ENCODE data around the gene FAM120B.

The FAM120B gene

DNA sequence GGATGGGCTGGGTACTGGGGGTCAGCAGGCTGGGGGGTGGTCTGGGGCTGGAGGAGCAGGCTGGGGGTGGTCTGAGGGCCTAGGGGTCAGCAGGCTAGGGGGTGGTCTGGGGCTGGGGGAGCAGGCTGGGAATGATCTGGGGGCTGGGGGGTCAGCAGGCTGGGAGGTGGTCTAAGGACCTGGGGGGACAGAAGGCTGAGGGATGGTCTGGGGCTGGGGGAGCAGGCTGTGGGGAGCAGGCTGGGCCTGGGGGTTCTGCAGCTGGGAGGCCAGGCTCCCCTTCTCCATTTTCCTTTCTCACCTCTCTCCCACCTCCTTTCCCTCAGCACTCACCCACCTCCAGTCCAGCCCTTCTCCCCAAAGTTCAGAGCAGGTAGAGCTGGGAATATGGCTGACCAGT is 132.3 kb downstream of the FAM120B start:
- no peaks in the 10 kb centered on the region for H3K36me3 Mint-ChIP-seq
- H3K27me3 Mint-ChIP-seq, result peaks cover 29% of the 10 kb centered on the region
- peaks cover 3% of the 10 kb centered on the region for H3K9me3 Mint-ChIP-seq
- no peak overlapping the region for H3K4me3 Mint-ChIP-seq
- H3K4me1 Mint-ChIP-seq, result no peaks in the 10 kb centered on the region
- no peak for DNase-seq
- H3K27ac Mint-ChIP-seq, result no peak overlapping the region
- CTCF ChIA-PET, result interaction anchor here (0.9 kb wide), 1 partner anchor 607 kb away, joined by 3 read pairs; no protein-coding TSS in a partner anchor

DNA sequence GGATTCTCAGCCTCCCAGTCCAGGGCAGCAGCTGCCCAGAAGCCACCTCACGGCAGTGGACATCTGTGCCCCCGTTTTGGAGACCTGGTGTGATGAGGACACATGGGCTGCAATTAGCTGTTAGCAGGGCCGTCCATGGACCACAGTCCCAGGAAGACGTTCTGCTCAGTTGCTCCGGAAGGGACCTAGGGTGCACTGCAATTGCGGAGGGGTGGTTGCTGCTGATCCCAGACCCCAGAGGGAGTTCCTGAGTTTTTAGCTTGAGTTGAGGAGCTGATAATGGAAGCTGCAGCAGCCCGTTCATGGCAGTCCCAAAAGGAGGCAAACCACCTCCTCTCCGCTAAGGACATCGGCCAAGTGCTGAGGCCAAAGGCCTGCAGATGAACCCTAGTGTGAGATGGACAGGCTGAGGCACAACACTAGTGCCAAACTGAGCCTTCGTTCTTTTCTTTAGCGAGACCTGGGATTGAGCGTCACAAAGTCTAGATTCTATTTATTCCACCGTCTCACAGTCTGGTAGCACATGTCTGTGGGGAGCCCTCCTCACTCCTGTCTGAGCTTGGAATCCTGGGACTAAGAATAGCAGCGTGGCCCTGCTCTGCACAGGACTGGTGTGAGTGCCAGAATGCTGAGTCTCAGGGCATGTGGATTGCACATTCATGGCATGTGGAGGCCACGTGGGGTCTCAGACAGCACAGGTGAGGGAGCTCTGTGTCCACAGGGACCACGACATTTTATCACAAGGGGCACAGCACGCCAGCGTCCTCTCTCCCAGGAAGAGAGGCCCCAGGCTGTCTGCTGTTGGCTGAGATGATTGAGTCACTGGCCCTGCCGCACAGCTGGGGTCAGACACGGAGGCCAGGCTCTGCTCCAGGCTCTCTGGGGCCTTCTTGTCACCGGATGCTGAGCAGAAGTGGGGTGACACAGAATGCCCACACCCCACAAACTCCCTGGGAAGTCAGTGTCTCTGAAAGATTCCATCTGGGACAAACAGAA is 133.1 kb downstream of the FAM120B start:
- H3K27me3 Mint-ChIP-seq, result peaks cover 33% of the 10 kb centered on the region
- peaks cover 3% of the 10 kb centered on the region for H3K9me3 Mint-ChIP-seq
- CTCF ChIA-PET, result interaction anchor here (0.9 kb wide), 1 partner anchor 608 kb away, joined by 3 read pairs; no protein-coding TSS in a partner anchor
- H3K4me3 Mint-ChIP-seq, result no peak overlapping the region
- DNase-seq, result no peak
- no peak overlapping the region for H3K27ac Mint-ChIP-seq
- no peaks in the 10 kb centered on the region for H3K36me3 Mint-ChIP-seq
- no peaks in the 10 kb centered on the region for H3K4me1 Mint-ChIP-seq

DNA sequence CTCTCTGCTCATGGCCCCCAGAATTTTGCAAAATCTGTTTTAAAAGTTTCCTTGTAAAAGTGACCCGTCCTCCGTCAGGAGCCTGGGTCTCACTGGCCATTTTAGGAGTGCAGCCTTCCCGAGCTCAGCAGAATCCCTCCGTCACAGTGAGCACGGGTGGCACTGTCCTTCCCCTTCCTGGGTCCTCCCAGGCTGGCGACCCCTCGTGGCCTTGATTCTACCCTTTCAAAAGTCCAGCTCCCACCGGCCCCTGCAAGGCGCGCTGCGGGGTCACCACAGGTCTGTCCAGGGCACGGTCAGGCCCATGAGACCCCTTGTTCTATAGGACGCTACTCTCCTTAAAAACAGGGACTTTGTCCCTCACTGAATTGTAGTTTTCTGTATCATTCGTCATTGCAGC is 133.9 kb downstream of the FAM120B start:
- peak overlapping the region; percentile 28 for H3K27ac Mint-ChIP-seq
- no peak for DNase-seq
- peaks cover 33% of the 10 kb centered on the region for H3K27me3 Mint-ChIP-seq
- H3K36me3 Mint-ChIP-seq, result no peaks in the 10 kb centered on the region
- no peaks in the 10 kb centered on the region for H3K4me1 Mint-ChIP-seq
- CTCF ChIA-PET, result no interaction called here
- peaks cover 3% of the 10 kb centered on the region for H3K9me3 Mint-ChIP-seq
- no peak overlapping the region for H3K4me3 Mint-ChIP-seq

DNA sequence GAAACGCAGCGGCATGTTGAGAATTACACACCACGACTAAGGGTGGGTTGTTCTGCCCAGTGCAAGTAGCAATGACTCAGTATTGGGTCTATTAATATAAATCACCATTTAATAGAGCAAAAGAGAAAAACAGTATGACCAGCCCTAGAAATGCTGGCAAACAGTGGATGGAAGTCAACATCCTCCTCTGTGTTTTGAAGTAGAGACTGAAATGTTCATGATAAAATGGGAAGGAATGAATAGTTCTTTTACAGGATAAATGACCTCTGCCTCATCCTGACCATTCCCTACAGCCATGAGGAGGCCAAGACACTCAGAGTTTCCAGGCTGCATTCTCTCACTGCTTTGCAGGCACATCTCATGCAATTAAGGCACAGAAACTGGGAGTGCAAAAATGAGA is 134.8 kb downstream of the FAM120B start:
- no peak overlapping the region for H3K4me3 Mint-ChIP-seq

DNA sequence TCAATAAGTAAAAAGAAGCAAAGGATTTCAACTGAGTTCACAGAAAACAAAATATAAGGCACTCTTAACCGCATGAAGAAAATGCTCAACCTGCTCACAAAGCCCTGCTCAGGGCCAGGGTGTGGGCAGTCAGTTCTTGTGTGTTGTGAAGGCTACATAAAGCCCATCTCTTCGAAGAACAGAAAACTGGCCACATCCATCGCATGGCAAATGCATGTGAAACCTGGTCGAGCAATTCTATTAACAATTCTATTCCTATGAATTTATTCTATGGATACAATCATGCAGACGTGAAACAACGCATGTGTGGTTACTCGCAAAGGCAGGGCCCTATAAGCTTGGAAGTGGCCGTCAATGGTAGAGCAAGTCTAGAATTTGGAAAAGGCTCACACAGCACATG is 136.0 kb downstream of the FAM120B start:
- CTCF ChIA-PET, result no interaction called here

More for the DNA sequence above, 134.8 kb downstream of the FAM120B start:
- CTCF ChIA-PET, result no interaction called here
- H3K36me3 Mint-ChIP-seq, result no peaks in the 10 kb centered on the region
- no peak overlapping the region for H3K27ac Mint-ChIP-seq
- H3K27me3 Mint-ChIP-seq, result peaks cover 33% of the 10 kb centered on the region
- H3K4me1 Mint-ChIP-seq, result no peaks in the 10 kb centered on the region
- H3K9me3 Mint-ChIP-seq, result peaks cover 1% of the 10 kb centered on the region
- DNase-seq, result no peak

DNA sequence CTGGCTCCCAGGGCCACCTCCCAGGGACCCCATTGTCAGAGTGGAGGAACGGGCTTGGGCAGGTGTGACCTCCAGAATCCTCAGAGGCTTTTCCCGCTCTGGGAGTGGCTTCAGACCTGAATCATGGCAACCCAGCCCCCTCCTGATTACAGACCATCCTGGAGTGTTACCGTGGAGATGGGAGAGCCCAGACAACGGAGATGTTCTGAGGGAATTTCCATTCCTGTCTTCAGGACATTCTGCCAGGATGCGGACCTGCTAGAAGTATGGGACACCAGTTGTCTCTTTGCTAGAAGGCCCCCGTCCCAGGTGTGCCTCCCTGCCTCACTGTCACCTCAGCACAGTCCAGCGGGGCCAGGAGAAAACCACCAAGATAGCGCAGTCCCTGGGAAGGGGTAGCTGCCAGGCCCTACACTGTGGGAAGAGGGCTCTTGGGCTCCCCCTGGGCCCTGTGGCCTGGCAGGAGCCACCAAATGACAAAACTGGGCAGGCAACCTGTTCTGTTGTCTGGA is 136.6 kb downstream of the FAM120B start:
- H3K27me3 Mint-ChIP-seq, result peaks cover 22% of the 10 kb centered on the region
- CTCF ChIA-PET, result no interaction called here
- no peaks in the 10 kb centered on the region for H3K36me3 Mint-ChIP-seq
- H3K9me3 Mint-ChIP-seq, result no peaks in the 10 kb centered on the region
- no peak overlapping the region for H3K4me3 Mint-ChIP-seq
- DNase-seq, result no peak
- no peaks in the 10 kb centered on the region for H3K4me1 Mint-ChIP-seq
- no peak overlapping the region for H3K27ac Mint-ChIP-seq

More for the DNA sequence above, 136.0 kb downstream of the FAM120B start:
- Mint-ChIP-seq H3K27ac (no peak overlapping the region), H3K9me3 (no peaks in the 10 kb centered on the region), H3K4me1 (no peaks in the 10 kb centered on the region), H3K27me3 (peaks cover 28% of the 10 kb centered on the region), H3K4me3 (no peak overlapping the region), H3K36me3 (no peaks in the 10 kb centered on the region)
- DNase-seq, result no peak

DNA sequence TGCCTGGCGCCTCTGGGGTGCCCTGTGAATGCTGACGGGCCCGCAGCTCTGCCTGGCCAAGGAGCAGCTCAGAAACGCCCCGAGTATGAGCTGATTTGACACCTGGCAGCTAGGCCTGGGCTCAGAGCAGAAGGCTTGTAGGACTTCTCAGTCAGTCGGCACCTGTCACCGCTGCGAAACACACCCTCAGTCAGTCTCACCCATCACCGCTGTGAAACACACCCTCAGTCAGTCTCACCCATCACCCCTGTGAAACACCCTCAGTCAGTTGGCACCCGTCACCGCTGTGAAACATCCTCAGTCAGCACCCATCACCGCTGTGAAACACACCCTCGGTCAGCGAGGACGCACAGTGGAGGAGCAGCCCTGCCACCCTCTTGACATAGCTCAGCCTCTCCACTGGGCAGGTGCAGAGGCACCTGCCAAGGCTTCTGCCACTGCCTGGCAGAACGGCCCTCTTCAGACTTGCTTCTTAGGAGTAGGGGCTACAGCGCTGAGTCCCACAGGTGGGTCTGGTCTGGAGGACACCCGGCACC is 137.6 kb downstream of the FAM120B start:
- Mint-ChIP-seq H3K36me3 (no peaks in the 10 kb centered on the region), H3K4me3 (no peak overlapping the region), H3K27ac (no peak overlapping the region)

DNA sequence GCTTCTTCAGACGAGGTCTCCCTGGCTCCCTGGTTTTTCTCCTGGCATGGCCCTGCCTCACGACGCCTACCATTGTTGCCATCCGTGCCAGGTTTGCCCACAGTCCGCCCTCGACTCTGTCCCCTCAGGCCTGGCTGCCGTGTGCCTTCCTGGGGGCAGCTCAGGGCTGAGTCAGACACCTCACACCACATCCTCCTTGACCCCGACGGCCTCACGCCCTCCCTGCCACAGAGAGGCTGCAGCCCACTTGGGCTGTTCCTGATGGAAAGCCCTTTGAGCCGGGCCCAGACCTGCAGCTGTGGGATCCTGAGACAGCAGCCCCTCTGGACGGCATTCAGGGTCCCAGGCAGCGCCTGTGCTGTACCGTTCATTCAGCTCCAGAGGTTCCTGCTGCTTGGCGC is 138.3 kb downstream of the FAM120B start:
- Mint-ChIP-seq H3K27ac (no peak overlapping the region), H3K4me3 (no peak overlapping the region), H3K4me1 (no peaks in the 10 kb centered on the region), H3K9me3 (no peaks in the 10 kb centered on the region), H3K27me3 (peaks cover 9% of the 10 kb centered on the region), H3K36me3 (no peaks in the 10 kb centered on the region)
- no peak for DNase-seq
- CTCF ChIA-PET, result no interaction called here

More for the DNA sequence above, 137.6 kb downstream of the FAM120B start:
- CTCF ChIA-PET, result interaction anchor here (0.7 kb wide), 1 partner anchor 1926 kb away, joined by 3 read pairs; no protein-coding TSS in a partner anchor
- no peaks in the 10 kb centered on the region for H3K9me3 Mint-ChIP-seq
- no peak for DNase-seq
- peaks cover 16% of the 10 kb centered on the region for H3K27me3 Mint-ChIP-seq
- H3K4me1 Mint-ChIP-seq, result no peaks in the 10 kb centered on the region

DNA sequence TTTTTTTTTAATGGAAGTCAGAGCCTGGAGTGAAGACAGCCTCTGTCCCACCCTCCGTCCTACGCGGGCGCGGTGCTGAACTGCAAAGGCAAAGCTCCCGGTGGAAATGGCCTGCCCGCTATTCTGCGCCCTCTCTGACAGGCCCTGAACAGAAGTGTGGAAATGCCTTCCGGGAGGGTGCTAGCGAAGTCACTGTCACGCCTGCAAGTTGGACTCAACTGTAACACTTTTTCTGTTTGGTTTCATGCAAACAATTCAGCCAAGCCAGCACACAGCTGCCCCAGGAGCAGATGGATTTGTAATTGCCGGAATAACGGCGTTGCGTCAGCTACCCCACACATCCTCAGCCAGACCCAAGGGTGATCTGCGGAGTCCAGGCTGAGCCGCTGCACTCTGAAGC is 138.9 kb downstream of the FAM120B start:
- Mint-ChIP-seq H3K36me3 (no peaks in the 10 kb centered on the region), H3K27ac (no peak overlapping the region), H3K9me3 (no peaks in the 10 kb centered on the region), H3K4me1 (no peaks in the 10 kb centered on the region), H3K4me3 (no peak overlapping the region), H3K27me3 (peaks cover 5% of the 10 kb centered on the region)
- CTCF ChIA-PET, result interaction anchor here (1.6 kb wide), 1 partner anchor 10 kb away, joined by 3 read pairs; no protein-coding TSS in a partner anchor
- no peak for DNase-seq

DNA sequence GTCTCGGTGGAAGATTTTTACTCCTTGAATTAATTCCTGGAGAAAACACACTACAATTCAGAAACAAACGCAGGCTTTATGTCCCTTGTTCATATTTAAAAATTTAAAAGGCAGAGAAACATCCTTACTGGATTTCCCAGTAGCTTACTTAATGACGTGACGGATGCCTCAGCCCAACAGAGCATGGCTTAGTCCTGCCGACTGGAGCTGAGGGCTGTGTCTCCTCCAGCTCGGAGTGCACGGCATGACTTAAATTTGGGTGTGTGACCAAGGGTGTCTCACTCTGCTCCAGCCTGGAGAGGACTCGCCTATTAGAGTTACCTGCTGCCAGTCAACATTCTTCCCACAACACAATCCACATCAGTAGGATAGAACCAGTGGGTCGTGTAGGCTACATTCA is 139.4 kb downstream of the FAM120B start:
- Mint-ChIP-seq H3K27ac (no peak overlapping the region), H3K4me3 (no peak overlapping the region), H3K36me3 (no peaks in the 10 kb centered on the region), H3K27me3 (peaks cover 4% of the 10 kb centered on the region), H3K9me3 (no peaks in the 10 kb centered on the region), H3K4me1 (no peaks in the 10 kb centered on the region)
- no peak for DNase-seq
- CTCF ChIA-PET, result interaction anchor here (1.6 kb wide), 1 partner anchor 9 kb away, joined by 3 read pairs; no protein-coding TSS in a partner anchor

DNA sequence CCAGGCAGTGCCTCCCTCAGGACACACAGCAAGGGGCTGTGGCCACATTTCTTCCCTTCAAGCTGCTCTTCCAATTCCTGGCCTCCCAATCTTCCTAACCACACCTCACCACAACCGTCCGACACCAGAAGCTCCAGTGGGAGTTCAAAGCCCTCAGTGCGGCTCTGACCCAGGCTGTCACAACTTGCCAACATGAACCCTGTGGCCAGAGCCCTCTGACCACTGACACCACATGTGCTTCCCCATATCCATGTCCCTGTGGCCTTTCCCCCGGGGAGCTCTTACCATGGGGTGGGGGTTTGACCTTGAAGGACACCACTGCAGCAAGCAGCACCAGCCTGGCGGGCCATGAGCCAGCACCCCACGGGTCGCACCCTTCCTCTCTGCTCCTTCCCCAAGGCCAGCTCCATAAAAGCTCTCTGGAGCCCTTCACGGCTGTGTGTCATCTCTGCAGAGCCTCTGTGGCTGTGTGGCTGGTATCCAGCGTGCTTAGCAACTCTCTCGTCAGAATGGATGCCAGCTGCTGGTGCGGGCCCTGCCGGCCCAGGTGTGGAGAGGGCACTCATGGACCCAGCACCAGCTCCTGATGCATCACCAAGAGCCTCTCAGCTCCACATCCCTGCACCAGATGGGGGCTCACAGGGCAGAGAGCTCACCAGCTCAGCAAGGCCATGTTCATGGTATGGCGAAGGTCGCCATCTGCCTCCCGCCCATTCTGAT is 140.4 kb downstream of the FAM120B start:
- CTCF ChIA-PET, result interaction anchor here (1.6 kb wide), 1 partner anchor 8 kb away, joined by 3 read pairs; no protein-coding TSS in a partner anchor
- no peak overlapping the region for H3K4me3 Mint-ChIP-seq
- H3K27ac Mint-ChIP-seq, result no peak overlapping the region
- H3K27me3 Mint-ChIP-seq, result peaks cover 4% of the 10 kb centered on the region
- no peaks in the 10 kb centered on the region for H3K36me3 Mint-ChIP-seq
- H3K9me3 Mint-ChIP-seq, result no peaks in the 10 kb centered on the region
- DNase-seq, result no peak
- no peaks in the 10 kb centered on the region for H3K4me1 Mint-ChIP-seq

DNA sequence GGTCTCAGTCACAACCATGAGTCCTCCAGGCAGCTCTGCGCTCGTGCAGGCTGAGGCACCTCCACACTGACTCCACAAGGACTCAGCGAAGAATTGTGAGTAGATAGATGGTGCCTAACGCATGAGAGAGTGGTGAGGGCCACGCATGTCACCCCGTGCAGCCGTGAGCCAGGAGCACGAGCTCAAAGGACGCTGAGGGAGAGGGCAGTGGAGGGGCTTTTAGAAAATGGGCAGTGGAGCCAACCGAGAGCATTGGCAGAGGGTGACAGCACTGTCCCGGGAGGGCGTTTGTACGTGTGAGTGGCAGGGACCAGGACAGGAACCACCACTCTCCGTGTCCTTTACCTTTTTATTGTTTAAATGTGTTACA is 141.0 kb downstream of the FAM120B start:
- Mint-ChIP-seq H3K36me3 (no peaks in the 10 kb centered on the region), H3K4me3 (no peak overlapping the region), H3K27ac (no peak overlapping the region), H3K4me1 (no peaks in the 10 kb centered on the region), H3K9me3 (no peaks in the 10 kb centered on the region), H3K27me3 (peaks cover 4% of the 10 kb centered on the region)
- DNase-seq, result no peak
- CTCF ChIA-PET, result no interaction called here

DNA sequence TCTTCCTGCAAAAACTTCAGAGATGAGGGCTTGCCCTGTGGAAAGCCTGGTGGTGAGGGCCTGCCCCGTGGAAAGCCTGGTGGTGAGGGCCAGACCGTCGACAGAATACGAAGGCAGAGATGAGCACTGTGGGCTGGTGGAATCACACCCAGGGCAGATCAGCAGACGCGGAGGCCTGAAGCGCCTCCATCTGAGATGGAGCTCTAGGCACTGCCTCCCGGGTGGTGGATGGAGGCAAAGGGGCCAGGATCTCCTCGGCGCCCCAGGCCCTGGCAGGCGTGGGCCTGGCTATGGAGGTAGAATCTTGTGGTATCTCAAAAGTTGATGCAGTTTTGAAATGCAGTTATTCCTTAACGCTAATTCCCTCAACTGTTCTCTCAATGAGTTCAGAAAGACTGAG is 141.8 kb downstream of the FAM120B start:
- Mint-ChIP-seq H3K4me3 (no peak overlapping the region), H3K27ac (no peak overlapping the region), H3K9me3 (no peaks in the 10 kb centered on the region), H3K4me1 (no peaks in the 10 kb centered on the region), H3K36me3 (no peaks in the 10 kb centered on the region), H3K27me3 (peaks cover 4% of the 10 kb centered on the region)
- no peak for DNase-seq
- CTCF ChIA-PET, result no interaction called here
